Measurements from ENCODE around the gene RAD51B.

RAD51B gene

DNA sequence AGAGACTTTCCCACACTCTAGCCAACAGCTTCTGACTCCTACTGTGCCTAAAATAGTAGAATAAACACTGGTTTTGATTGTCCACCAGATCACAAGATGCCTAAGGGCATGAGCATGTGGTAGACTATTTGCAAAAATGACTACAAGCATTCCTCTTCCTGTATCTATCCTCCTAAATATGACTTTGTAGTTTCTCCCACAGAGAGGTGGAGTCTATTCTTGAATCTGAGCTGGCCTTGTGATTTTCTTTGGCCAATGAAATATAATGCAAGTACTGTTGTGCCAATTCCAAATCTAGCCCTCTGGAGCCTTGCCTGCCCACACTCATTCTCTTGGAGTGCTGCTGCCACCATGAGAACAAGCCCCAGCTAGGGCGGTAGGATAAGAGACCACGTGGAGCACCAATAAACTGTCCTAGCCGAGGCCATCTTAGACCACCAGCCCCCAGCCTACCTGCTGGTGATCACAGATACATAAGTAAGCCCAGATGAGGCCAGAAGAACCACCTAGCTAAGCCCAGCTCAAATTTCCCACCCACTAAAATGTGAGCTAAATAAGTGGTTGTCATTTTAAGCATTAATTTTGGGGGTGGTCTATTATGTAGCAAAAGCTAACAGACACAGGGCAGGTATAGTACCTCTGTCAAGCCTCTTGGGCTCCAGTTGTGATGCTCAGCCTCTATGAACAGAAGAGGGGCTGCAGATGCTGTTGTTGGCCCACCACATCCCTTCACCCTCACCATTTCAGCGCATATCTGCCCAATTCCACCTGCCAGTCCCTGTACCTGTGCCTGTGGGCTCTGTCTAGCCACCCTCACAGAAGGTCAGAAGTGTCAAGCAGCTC, 955.4 kb downstream of the RAD51B start:
- peaks cover 0 to 8% (median 4%) of the 10 kb centered on the region in 5 donors for H3K9me3 ChIP-seq (ENCODE audit: control insufficient read depth in 5 of 5, low read length in 5 of 5)
- H3K9ac ChIP-seq (ENCODE audit: low read length in 5 of 5): no peak overlapping the region
- H3K27me3 ChIP-seq (ENCODE audit: control insufficient read depth in 5 of 5, insufficient read depth in 4 of 5, low read length in 5 of 5): no peaks in the 10 kb centered on the region
- no peak overlapping the region for H3K27ac ChIP-seq (ENCODE audit: low read depth, low read length)
- no peaks in the 10 kb centered on the region for H3K36me3 ChIP-seq (ENCODE audit: control insufficient read depth in 5 of 5, insufficient read depth in 5 of 5, low read length in 5 of 5)
- no peak overlapping the region for H3K4me3 ChIP-seq (ENCODE audit: low read depth in 1 of 5, low read length in 5 of 5)
- H3K4me1 ChIP-seq (ENCODE audit: control insufficient read depth in 5 of 5, insufficient read depth in 5 of 5, low read length in 5 of 5): peaks cover 4 to 57% (median 12%) of the 10 kb centered on the region in 5 donors

DNA sequence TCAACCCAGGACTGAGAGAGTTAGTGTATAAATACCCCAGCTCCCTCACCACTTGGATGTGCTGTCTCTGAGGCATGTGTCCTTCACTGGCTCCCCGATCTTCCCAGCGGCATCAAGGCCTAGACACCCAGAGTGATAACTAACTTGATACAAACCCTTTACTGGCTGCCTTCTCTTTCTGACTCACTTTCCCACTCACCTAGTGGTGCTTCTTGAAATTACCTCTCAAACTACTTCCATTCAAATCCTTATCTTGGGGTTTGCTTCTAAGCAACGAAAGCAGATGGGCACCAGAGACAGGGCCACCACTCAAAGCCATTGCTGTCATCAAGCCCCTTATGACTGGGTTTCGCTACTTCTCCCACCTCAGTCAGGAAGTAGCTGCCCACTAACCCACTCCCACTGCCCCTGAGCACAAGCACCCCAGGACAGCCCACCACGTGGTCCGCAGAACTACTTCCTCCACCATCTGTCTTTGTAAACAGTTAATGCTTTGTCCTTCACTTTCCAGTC, 956.1 kb downstream of the RAD51B start:
- Histone ChIP-seq H3K9ac (ENCODE audit: low read length in 5 of 5) (no peak overlapping the region), H3K4me3 (ENCODE audit: low read depth in 1 of 5, low read length in 5 of 5) (no peak overlapping the region), H3K27me3 (ENCODE audit: control insufficient read depth in 5 of 5, insufficient read depth in 4 of 5, low read length in 5 of 5) (no peaks in the 10 kb centered on the region), H3K36me3 (ENCODE audit: control insufficient read depth in 5 of 5, insufficient read depth in 5 of 5, low read length in 5 of 5) (no peaks in the 10 kb centered on the region), H3K4me1 (ENCODE audit: control insufficient read depth in 5 of 5, insufficient read depth in 5 of 5, low read length in 5 of 5) (peaks cover 6 to 60% (median 19%) of the 10 kb centered on the region in 5 donors), H3K27ac (ENCODE audit: low read depth, low read length) (no peak overlapping the region), H3K9me3 (ENCODE audit: control insufficient read depth in 5 of 5, low read length in 5 of 5) (peaks cover 0 to 8% (median 4%) of the 10 kb centered on the region in 5 donors)

DNA sequence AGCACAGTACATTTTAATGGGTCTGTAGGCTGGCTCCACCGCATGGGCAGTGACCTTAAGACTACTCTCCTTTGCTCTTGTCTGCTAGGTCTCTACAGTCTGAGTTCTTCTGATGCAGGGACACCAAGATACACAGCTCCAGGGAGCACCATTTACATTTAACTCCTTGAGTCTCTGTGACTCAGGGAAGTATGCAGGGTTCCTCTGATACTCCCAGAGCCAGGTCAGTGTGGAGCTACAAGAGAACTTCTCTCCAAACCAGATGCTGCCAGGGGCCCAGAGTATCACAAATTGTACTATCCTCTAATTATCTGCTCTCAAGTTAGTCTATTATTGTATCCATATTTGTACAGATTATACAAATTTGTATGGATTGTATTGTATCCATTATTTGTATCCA, 958.1 kb downstream of the RAD51B start:
- Histone ChIP-seq H3K27ac (ENCODE audit: low read depth, low read length) (no peak overlapping the region), H3K9ac (ENCODE audit: low read length in 5 of 5) (no peak overlapping the region), H3K9me3 (ENCODE audit: control insufficient read depth in 5 of 5, low read length in 5 of 5) (peaks cover 0 to 8% (median 4%) of the 10 kb centered on the region in 5 donors), H3K36me3 (ENCODE audit: control insufficient read depth in 5 of 5, insufficient read depth in 5 of 5, low read length in 5 of 5) (no peaks in the 10 kb centered on the region), H3K4me3 (ENCODE audit: low read depth in 1 of 5, low read length in 5 of 5) (no peak overlapping the region), H3K27me3 (ENCODE audit: control insufficient read depth in 5 of 5, insufficient read depth in 4 of 5, low read length in 5 of 5) (no peaks in the 10 kb centered on the region), H3K4me1 (ENCODE audit: control insufficient read depth in 5 of 5, insufficient read depth in 5 of 5, low read length in 5 of 5) (peaks cover 11 to 62% (median 28%) of the 10 kb centered on the region in 5 donors)
